HG03135 (cell line): ENCODE data around the gene INSM1.

ENCODE experiments used
- ATAC-seq: cut with Tn5 transposase; IDR thresholded peaks from one replicate; pipeline ENCODE4 v1.9.1; 2021; ENCODE audit warnings: mild to moderate bottlenecking, moderate library complexity; ENCODE audit not compliant: unreplicated experiment

Gene INSM1

DNA sequence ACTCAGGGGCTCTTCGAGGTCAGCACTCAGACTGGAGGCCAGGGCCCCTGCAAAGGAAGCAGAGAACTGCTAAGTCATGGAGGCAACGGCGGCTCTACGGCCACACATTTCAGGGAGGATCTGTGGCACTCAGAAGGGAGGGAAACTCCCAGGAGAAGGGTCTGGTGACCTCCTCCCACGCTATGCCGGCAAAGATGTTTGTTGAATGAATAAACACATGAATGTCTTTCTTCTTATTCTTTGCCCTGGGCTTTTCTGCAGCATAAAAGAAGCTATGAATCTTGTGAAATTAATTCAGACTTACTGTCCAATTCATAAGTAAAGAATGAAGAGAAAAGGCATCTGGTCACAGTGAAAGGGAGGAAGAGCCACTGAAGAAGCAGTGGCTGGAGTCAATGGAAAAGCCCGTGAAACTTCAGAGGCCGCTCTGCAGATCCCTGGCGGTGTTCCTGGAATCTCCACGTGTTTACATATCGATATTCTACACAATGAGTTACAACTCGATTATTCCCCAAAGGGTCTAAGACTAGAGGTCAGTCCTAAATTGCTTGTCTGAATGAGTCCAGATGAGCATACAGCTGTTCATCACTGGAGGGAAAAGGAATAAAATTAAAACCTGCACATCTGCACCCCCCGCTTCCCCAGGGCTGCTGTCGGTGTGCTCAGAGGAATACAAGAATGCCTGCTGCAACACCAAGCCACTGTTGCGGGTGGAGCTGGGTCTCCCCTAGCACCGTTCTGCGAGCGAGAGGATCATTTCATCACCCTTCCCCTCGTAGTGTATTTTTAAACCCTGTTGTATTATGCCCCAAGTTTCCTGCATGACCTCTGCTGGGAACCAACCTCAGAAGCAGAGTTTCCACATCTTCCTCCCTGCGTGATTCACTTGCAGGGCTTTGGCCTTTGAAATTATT is 25.6 kb downstream of the INSM1 start:
- ATAC-seq: no peak

DNA sequence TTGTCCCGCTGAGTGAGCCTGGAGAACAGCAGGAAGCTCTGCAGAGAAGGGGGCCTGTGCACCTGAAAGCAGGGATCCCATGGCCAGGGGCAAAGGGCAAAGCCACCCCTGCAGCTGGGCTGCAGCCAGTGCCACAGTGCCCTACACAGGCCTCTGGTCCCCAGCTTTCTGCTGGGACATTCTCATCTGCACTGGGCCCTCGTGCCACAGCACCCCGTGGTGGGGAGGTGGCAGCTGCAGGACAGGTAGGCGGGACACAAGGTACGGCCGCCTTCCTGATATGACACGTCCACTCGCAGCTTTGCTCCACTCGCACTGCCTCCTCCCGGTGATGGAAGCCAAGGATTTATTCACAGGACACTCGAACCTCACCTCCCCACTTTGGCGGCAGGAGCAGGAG is 27.2 kb downstream of the INSM1 start:
- ATAC-seq: no peak

GRCh38 chr20:20395903-20396568 is 28.1 kb downstream of the INSM1 start:
- no peak for ATAC-seq

DNA sequence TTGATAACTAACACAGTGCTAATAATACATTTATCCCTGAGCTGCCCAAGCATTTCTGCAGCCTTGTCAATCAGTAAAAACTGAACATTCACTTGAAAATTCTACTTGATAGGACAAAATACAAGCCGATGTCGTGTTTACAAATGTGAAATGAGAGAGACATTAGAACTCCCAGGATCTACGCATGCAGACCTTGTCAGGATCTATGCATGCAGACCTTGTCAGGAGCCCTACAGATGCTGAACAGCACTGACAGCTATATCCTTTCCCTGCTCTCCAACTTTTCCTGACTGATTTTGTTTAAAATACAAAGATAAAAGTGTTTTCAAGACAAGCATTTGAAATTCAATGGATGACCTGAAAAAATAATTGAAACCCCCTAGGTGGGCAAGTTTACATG is 28.9 kb downstream of the INSM1 start:
- no peak for ATAC-seq

GRCh38 chr20:20398123-20398522 is 30.2 kb downstream of the INSM1 start:
- no peak for ATAC-seq

- ATAC-seq: no peak
Measured at GRCh38 chr20:20399531-20400500, 31.9 kb downstream of the INSM1 start.

- ATAC-seq: no peak
Measured at GRCh38 chr20:20401991-20402390, 34.1 kb downstream of the INSM1 start.

GRCh38 chr20:20404633-20405032 is 36.7 kb downstream of the INSM1 start:
- ATAC-seq: no peak

DNA sequence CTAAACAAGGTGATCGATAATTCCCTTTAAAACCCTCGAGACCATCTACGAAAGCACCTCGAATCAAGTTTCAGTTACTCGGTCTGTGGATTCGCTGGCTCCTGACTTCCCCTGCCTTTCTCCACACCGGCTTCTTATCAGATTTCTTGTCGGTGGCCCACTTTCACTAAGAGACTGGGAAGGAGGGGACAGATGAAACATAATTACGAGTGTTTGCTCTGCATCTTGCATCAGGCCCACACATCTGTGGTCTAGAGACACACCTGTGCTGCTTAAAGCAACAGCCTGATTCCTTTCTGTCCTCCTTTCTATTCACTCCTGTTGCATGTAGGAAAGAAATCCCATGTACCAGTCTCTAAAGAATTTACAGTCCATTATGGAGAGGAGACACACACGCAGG is 37.7 kb downstream of the INSM1 start:
- no peak for ATAC-seq

GRCh38 chr20:20406306-20406705 is 38.4 kb downstream of the INSM1 start:
- no peak for ATAC-seq

DNA sequence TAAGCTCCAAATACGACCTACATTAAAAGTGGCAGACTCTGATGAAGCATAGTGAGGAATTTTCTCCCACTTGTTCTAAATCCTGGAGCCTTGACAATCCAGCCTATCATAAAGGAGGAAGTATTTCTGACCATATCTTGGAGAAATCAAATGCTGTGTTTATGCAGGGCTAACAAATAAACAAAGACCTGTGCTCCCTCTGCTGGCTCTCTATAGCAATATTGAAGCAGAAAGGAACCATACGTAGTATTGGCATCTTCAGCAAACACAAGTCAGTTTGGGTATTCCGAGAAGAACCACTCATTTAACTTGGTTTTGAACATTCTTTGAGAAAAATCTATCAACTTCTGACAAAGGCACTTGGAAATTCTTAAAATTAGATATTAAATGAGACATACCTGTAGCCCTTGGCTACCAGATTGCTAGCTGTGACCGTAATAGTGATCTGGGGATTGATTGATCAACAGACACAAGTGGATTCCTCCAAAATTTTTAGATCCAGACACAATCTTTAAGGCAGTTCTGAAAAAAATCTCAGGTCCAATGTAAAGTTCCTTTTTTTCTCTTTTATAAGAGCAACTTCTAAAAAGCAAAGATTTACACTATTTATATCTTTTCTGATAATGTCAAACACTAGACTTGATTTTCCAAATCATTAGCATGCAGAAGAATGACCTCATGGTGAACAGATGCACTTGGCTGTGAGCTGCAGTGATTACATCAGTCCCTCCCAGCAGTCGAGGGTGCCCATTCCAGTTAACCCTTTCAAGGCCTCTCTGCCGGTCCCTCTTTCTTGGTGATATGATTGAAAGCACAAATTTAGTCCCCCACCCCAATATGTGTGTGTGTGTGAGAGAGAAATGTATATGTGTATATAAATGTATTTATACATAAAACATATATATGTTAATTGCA is 40.2 kb downstream of the INSM1 start:
- ATAC-seq: no peak

- ATAC-seq: no peak
Measured at GRCh38 chr20:20409331-20409730, 41.4 kb downstream of the INSM1 start.

- no peak for ATAC-seq
Measured at GRCh38 chr20:20410678-20411077, 42.8 kb downstream of the INSM1 start.

DNA sequence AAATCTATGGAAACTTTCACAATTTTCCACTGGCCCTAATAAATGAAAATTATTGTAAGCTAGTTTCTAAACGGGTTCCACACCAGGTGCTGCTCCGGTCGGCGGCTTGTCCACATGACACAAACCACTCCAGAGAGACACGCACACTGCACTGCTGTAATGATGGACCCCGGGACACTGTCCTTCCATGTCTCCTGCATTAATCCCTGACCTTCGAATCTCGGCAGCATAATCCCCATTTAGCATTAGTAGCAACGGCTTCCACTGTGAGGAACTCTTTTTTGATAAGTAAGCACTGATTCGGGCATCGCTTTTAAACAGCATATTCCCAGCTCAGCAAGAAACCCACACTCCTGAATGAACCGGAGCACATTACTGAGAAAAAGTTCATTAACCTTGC is 43.5 kb downstream of the INSM1 start:
- ATAC-seq: no peak

DNA sequence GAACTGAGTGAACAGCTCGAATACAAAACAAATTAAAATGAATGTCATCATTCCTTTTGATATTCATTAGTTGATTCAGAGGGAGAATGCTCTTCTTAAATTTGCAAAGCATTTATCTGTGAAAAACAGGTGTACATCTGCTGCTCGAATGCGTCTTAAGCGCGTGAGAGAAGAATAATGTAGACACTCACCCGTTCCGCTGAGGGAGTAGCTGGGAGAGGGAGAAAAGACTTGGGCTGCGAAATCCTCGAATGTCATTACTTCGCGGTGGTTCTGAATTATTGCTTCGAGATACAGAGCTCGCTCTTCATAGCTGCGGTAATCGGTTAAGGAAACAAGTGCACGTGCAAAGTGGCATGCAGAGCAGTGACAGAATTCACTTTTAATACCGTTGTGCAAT is 43.9 kb downstream of the INSM1 start:
- no peak for ATAC-seq

- no peak for ATAC-seq
Measured at GRCh38 chr20:20412750-20413149, 44.8 kb downstream of the INSM1 start.

GRCh38 chr20:20413810-20414281 is 45.9 kb downstream of the INSM1 start:
- ATAC-seq: no peak

DNA sequence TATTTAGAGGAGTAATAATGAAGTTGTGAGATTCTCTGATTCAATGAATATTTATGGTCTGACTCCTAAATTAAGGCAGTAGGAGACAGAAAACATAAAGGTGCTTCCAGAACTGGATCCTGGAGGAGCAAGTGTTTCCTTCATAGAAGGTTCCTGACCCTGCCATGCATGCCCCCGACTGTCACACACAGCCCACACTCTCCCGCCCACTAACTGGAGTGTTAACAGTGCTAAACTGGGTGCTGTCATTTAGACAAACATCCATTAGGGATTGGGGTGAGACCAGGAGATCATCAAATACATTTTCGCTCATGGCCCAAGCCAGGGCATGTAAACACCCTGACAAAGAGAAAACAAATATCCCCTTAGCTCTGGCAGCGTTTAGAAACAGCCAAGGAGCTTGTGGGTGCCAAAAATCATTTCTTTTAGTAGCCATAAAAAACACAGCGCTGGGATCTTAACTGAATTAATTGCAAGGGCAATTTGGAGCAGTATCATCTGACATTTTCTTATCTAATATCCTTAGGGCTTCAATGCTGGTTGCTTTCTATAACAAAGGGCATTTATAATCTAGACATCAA is 46.8 kb downstream of the INSM1 start:
- no peak for ATAC-seq

DNA sequence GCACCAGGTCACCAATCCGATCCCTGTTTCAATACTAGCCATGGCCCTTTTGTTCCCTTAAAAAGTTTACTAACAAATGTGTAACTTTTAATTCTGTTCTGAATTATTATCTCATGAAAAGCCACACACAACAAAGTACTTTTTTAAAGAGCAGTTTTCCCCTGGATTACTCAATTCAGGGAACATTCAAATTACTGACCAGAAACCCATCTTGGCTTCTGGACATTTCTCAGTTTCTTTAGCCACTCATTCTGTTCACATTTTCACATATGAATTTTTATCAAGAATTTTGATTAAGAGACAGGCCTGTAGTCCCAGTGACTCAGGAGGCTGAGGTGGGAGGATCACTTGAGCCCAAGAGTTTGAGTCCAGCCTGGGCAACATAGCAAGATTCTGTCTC is 47.4 kb downstream of the INSM1 start:
- ATAC-seq: no peak
